HEK293T (cell line): ENCODE data around the gene FRMPD1.

Source experiments
- FOXM1 ChIP-seq: fragments of 450-650 bp; IDR thresholded peaks from 2 replicates; pipeline ENCODE4 v1.6.1; 2017; ENCODE audit warnings: mild to moderate bottlenecking, borderline replicate concordance
- ZNF384 ChIP-seq: fragments of 450-650 bp; IDR thresholded peaks from 2 replicates; pipeline ENCODE4 v1.6.1; 2016

DNA sequence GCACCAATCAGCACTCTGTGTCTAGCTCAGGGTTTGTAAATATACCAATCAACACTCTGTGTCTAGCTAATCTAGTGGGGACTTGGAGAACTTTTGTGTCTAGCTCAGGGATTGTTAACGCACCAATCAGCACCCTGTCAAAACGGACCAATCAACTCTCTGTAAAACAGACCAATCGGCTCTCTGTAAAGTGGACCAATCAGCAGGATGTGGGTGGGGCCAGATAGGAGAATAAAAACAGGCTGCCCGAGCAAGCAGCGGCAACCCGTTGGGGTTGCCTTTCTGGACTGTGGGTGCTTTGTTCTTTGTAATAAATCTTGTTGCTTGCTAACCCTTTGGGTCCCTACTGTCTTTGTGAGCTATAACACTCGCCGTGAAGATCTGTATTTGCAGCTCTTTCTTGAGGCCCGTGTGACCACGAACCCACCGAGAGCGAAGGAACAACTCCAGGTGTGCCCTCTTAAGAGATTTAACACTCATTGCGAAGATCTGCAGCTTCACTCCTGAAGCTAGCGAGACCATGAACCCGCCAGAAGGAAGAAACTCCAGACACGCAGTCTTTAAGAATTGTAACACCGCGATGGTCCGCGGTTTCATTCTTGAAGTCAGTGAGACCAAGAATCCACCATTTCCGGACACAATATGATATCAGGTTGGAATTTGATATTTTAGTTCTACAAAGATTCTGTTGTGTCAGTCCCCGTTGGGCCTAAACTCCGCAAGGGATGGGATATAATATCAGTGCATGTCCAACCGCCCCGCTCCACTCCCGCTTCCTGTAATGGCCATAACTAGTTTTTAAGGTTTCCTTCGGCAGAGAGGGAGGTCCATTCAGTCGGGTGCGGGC, 102.1 kb downstream of the FRMPD1 start:
- TF ChIP-seq ZNF384 (no peak), FOXM1 (no peak)
